T-helper 22 cell (primary cell): ENCODE measurements around the gene FAM156A.
A peak's percentile ranks its signal among the peaks of the same experiment; 100 is the strongest.
"Not testable (repeated sequence)": the region's sequence is repeated elsewhere in the genome, so short reads cannot be mapped to it uniquely, and the experiment has no call there.

Experiments used
- DNase-seq: peaks from one replicate; pipeline ENCODE4 v3.0.0-alpha.2; 2020; ENCODE audit warnings: low read depth

FAM156A gene

DNA sequence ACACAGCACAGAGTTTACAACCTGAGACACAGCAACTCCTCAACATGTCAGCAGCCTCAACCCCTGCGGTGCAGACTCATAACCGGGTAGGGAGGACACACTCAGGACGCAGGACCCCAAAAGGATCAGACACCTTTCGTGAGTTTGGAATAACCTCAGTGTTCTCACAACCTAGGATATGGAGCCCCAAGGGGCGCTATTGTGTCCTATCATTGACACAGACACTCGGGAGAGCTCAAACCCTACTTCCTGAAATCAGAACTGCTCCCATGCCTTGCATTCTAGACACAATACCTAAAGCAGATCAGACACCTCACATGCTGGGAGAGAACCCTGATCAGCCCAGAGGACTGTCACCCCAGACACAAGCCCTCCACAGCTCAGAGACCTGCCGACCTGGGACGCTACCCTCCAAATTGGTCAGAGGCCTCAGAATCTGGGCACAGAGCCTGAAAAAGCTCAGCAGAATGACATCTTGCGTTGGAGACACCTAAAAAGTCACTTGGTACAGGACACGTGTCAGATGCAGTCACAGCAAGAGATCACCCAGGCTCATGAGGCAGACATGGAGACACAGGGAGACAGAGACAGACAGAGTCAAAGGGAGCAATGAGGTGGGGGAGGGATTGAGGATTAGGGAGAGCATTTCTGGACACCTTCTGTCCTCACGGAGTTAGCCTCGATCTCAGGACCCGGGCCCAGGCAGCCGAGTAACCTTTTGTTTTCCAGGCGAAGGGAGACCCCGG lies 8.8 kb upstream of the FAM156A start:
- not testable (repeated sequence) for DNase-seq

DNA sequence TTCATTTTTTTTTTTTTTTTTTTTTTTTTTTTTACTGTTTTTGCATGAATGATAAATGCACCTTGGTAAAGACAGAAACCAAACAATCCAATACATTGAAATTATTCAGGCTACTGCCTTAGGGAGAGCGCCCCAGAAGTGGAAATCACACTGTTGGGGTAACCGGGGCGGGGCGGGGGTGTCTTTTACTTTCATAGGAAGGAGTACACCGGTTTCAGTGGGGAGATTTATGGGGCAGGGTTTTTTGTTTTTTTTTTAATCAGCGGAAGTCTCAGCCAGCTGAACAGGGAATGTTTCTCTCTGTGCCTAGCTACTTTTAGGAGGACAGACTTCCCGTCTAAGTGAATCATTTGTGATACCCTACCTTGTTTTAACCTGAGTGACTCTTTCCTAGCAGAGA lies 643 bp upstream of the FAM156A start:
- not testable (repeated sequence) for DNase-seq

DNA sequence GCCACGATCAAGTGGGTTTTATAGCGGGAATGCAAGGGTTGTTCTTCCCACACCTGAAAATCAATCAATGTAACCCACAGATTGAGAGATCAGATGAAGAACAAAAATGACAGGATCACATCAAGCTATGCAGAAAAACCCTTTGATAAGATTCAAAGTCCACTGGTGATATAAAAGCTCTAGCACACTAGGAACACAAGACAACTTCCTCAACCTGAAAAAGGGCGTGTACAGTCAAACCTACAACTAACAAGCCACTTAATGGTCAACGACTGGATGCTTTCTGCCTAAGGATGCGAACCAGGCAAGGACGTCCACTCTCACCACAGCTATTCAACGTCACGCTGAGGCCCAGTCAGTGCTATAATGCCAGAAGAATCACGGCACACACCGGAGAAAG lies 8.4 kb downstream of the FAM156A start:
- DNase-seq: not testable (repeated sequence)

GRCh38 chrX:52949325-52949724 lies 9.0 kb downstream of the FAM156A start:
- not testable (repeated sequence) for DNase-seq

GRCh38 chrX:52948265-52948664 lies 10.1 kb downstream of the FAM156A start:
- DNase-seq: not testable (repeated sequence)

- DNase-seq: not testable (repeated sequence)
These were observed 10.8 kb downstream of the FAM156A start for GRCh38 chrX:52947501-52947900.

DNA sequence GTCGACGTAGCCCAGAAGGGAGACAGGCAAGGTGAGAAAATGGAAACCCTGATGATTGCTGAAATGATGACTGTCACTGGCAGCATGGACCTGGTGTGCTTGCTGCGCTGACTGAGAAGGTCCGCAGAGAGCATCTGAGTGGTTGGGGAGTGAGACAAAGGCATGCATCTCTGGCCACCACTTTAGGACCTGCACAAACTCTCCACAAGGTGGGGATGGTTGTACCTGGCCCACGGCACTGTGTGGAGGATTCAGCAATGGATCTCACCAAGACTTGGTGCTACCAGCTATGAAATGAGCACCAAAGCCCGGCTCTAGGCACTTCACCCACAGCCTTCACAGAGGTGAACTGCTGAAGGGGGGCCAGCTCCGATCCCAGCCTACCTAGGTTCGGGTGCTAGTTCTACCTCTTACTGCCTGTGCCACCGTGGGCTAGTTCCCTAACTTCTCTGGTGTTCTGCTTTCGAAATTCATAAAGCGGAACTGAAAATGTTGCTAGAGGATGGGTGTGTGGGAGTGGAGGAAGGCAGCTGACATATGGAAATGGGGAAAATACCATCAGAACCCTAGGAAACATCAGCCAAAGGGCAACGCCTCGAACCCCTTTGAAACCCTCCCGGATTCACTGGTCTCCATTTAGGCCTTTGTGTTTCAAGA lies 12.4 kb downstream of the FAM156A start:
- DNase-seq: not testable (repeated sequence)

DNA sequence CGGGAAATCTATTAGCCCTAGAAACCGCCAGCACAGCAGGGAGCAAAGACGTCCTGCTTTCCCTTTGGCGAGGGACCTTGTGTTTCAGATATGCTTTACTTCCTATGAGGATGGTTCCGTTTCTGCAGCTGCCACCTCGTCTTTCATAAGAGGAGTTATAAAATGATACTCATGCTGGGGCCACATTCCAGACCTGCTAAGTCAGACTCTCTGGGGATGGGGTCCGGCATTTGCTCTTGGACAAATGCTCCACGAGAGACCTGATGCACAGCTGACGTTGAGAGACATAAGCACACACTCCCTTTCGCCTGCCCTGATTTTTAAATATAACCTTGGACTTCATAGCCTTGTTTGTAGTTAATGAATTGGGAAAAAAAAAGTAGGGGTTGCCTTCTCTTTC lies 16.6 kb downstream of the FAM156A start:
- DNase-seq: not testable (repeated sequence)

- DNase-seq: not testable (repeated sequence)
These were observed 17.6 kb downstream of the FAM156A start for GRCh38 chrX:52940704-52941103.

GRCh38 chrX:52935470-52935784 lies 22.9 kb downstream of the FAM156A start:
- DNase-seq: not testable (repeated sequence)

DNA sequence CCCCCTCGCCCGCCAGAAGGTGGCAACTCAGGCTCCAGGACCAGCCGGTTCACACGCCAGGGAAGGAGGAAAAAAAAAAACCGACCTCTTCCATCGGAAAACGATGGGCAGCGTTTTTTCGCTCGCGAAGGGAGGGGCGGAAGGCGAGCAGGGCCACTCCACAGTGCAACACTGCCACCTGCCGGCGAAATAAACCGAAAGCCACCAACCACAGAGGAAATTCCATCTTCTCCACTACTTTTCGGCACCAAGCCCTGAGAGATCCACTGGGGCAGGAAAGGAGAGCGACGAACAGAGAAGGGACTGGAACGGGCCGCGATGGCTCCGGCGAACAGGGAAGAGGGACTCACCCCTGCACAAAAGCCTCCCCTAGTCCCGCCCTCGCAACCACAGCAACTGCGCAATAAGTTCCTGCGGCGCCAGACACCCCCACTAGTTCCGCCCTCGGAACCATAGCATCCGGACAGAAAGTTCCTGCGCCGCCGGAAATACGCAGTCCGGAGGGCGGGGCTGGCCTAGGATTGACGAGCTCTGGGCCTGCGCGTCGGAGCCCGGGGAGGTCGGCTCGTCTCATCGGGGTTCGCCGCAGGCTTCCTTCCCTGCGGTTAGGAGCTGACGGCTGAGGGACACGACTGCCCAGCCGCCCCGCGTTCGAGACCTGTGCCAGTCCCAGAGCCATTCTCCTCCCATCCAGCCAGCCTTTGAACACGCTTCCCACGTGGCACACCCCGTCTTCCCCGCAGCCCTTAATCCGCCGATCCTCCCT lies 23.4 kb downstream of the FAM156A start:
- DNase-seq: peak; percentile 93

GRCh38 chrX:52933976-52934703 lies 24.2 kb downstream of the FAM156A start:
- DNase-seq: no peak

GRCh38 chrX:52933213-52933612 lies 25.1 kb downstream of the FAM156A start:
- no peak for DNase-seq

- DNase-seq: not testable (repeated sequence)
These were observed 28.1 kb downstream of the FAM156A start for GRCh38 chrX:52930214-52930613.

- no peak for DNase-seq
These were observed 34.5 kb downstream of the FAM156A start for GRCh38 chrX:52923781-52924241.

- not testable (repeated sequence) for DNase-seq
These were observed 43.6 kb downstream of the FAM156A start for GRCh38 chrX:52914704-52915103.

- DNase-seq: not testable (repeated sequence)
These were observed 44.6 kb downstream of the FAM156A start for GRCh38 chrX:52913681-52914080.

DNA sequence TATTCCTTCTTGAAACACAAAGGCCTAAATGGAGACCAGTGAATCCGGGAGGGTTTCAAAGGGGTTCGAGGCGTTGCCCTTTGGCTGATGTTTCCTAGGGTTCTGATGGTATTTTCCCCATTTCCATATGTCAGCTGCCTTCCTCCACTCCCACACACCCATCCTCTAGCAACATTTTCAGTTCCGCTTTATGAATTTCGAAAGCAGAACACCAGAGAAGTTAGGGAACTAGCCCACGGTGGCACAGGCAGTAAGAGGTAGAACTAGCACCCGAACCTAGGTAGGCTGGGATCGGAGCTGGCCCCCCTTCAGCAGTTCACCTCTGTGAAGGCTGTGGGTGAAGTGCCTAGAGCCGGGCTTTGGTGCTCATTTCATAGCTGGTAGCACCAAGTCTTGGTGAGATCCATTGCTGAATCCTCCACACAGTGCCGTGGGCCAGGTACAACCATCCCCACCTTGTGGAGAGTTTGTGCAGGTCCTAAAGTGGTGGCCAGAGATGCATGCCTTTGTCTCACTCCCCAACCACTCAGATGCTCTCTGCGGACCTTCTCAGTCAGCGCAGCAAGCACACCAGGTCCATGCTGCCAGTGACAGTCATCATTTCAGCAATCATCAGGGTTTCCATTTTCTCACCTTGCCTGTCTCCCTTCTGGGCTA lies 48.9 kb downstream of the FAM156A start:
- not testable (repeated sequence) for DNase-seq

DNA sequence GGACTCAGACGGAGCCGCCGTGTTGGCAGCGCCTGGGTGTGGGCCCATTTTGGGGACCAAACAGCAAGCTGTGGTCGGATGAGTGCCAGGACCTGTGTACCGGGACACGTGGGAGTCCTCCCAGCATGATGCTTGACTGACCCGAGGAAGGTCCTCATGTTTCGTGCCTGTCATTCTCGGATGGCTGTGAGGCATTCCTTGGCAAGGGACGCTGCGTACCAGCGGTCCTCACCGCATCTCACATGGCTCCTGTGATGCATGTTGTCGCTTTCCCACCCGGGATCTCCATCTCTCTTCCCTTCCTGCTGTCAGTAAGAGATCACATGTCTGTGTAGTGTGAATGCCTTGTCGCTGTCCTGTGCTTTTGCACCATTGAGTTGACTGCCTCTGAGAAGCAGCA lies 50.4 kb downstream of the FAM156A start:
- DNase-seq: not testable (repeated sequence)

- DNase-seq: not testable (repeated sequence)
These were observed 51.2 kb downstream of the FAM156A start for GRCh38 chrX:52907137-52907536.

- not testable (repeated sequence) for DNase-seq
These were observed 52.2 kb downstream of the FAM156A start for GRCh38 chrX:52906072-52906471.
